NB4 (cell line): ENCODE measurements around the gene ABCC8.

Experiments
- DNase-seq: peaks from one replicate; pipeline ENCODE4 v3.0.0; 2010; ENCODE audit warnings: low read depth
- H3K4me3 ChIP-seq: one replicate; pipeline ENCODE4 v1.5.1; 2011; ENCODE audit warnings: mild to moderate bottlenecking, low read depth, low read length, moderate library complexity
- MYC ChIP-seq: IDR thresholded peaks from 2 replicates; pipeline ENCODE4 v1.6.1; 2011; ENCODE audit warnings: low read depth, low read length
- POLR2A ChIP-seq: IDR thresholded peaks from 2 replicates; pipeline ENCODE4 v1.6.1; 2011; ENCODE audit warnings: mild to moderate bottlenecking; ENCODE audit not compliant: insufficient read length; ENCODE audit errors: extremely low read depth
- TF ChIP-seq, protein P1 (sequence below): IDR thresholded peaks from one replicate; pipeline ENCODE4 v1.5.1; 2012; ENCODE audit warnings: low read depth, low read length
- TF ChIP-seq, protein P2 (sequence below): IDR thresholded peaks from 2 replicates; pipeline ENCODE4 v1.6.1; 2011; ENCODE audit warnings: low read depth, low read length

The ABCC8 gene

DNA sequence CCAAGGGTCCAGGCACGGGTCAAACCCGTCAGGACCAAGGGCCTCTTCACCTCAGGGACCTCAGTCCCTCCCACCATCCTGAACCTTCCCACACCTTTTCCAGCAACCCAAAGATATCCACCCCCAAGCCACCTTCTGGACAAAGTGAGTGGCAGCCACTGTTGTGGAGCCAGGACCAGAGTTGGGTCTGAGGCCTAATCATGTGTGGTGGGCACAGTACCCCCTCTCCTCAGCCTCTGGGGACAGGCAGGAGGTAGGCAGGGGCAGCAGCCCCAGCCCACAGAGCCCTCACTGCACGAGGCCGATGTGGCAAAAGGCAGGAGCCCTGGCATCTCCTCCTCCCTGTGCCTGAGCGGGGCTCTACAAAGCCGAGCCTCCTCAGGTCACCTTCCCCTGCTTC is 90.7 kb downstream of the ABCC8 start:
- H3K4me3 ChIP-seq, result no peak overlapping the region
- TF ChIP-seq, protein P1, sequence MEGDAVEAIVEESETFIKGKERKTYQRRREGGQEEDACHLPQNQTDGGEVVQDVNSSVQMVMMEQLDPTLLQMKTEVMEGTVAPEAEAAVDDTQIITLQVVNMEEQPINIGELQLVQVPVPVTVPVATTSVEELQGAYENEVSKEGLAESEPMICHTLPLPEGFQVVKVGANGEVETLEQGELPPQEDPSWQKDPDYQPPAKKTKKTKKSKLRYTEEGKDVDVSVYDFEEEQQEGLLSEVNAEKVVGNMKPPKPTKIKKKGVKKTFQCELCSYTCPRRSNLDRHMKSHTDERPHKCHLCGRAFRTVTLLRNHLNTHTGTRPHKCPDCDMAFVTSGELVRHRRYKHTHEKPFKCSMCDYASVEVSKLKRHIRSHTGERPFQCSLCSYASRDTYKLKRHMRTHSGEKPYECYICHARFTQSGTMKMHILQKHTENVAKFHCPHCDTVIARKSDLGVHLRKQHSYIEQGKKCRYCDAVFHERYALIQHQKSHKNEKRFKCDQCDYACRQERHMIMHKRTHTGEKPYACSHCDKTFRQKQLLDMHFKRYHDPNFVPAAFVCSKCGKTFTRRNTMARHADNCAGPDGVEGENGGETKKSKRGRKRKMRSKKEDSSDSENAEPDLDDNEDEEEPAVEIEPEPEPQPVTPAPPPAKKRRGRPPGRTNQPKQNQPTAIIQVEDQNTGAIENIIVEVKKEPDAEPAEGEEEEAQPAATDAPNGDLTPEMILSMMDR, result no peak
- TF ChIP-seq MYC (no peak), POLR2A (no peak)
- TF ChIP-seq, protein P2, sequence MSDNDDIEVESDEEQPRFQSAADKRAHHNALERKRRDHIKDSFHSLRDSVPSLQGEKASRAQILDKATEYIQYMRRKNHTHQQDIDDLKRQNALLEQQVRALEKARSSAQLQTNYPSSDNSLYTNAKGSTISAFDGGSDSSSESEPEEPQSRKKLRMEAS, result no peak
- DNase-seq, result no peak

GRCh38 chr11:17385492-17385891 is 91.2 kb downstream of the ABCC8 start:
- TF ChIP-seq MYC (no peak), POLR2A (no peak)
- TF ChIP-seq, protein P2, result no peak
- TF ChIP-seq, protein P1, result no peak
- DNase-seq, result no peak
- no peak overlapping the region for H3K4me3 ChIP-seq

GRCh38 chr11:17384002-17384511 is 92.6 kb downstream of the ABCC8 start:
- TF ChIP-seq, protein P1, result peak; percentile 85
- no peak for TF ChIP-seq MYC
- peak; percentile 87 for DNase-seq
- H3K4me3 ChIP-seq, result no peak overlapping the region

DNA sequence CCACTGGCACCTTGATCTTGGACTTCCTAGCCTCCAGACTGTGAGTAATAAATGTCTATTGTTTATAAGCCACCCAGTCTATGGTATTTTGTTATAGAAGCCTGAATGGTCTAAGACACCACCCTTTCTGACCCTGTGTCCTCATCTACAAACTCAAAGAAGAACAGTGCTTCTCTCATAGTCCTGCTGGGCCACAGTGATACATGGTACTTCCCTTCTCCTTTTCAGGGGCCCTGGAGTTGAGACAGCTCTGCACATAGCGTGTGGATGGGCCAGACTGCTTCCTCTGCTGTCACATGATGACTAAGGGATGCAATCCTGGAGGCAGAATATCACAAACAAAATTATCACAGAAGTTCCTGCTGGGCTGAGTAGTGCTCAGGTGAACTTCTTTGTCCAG is 93.2 kb downstream of the ABCC8 start:
- H3K4me3 ChIP-seq, result no peak overlapping the region
- DNase-seq, result no peak
- TF ChIP-seq POLR2A (no peak), MYC (no peak)
- TF ChIP-seq, protein P2, result no peak
- TF ChIP-seq, protein P1, result no peak

- DNase-seq, result no peak
- TF ChIP-seq MYC, result no peak
- TF ChIP-seq, protein P2, result no peak
- TF ChIP-seq, protein P1, result no peak
- no peak for TF ChIP-seq POLR2A
- no peak overlapping the region for H3K4me3 ChIP-seq
Observed at GRCh38 chr11:17382046-17382728, 94.5 kb downstream of the ABCC8 start.
